HG03025 (cell line): ENCODE results near the gene MPND.

ENCODE experiments used
- ATAC-seq: cut with Tn5 transposase; IDR thresholded peaks from one replicate; pipeline ENCODE4 v1.9.1; 2021; ENCODE audit warnings: mild to moderate bottlenecking, moderate library complexity; ENCODE audit not compliant: unreplicated experiment, low FRiP score

The MPND gene

DNA sequence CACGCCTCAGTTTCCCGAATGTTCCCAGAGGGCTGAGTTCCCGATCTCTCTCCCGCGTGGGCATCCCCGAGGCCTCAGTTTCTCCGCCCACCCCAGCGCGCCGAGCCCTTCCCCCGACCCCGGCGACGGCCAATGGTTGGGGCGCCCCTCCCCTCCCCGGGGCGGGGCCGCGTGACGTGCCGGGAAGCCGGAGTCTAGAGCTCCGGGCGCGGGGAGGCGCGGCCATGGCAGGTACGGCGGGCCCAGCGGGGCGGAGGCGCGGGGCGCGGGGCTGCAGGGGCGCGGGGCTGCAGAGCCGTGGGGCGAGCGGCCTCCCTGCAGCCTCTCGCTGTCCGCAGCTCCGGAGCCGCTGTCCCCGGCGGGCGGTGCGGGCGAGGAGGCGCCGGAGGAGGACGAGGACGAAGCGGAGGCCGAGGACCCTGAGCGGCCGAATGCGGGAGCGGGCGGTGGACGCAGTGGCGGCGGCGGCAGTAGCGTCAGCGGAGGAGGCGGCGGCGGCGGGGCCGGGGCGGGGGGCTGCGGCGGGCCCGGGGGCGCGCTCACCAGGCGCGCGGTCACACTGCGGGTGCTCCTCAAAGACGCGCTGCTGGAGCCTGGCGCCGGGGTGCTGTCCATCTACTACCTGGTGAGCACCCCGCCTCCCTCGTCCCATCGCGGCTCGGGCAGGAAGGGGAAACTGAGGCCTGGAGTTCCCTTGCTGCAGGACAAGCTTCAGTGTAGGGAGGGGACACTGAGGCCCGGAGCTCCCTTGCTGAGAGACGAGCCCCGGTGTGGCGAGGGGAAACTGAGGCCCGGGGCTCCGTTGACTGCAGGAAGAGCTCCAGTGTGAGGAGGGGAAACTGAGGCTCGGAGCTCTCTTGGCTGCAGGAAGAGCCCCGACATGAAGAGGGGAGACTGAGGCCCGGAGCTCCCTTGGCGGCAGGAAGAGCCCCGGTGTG, at the start of gene MPND:
Gene MPND, plus strand, starts transcription at position 193 of the 938 bp plus-strand sequence. Its CDS starts 32 bp downstream, at position 225.
- ATAC-seq = peak; percentile 52

DNA sequence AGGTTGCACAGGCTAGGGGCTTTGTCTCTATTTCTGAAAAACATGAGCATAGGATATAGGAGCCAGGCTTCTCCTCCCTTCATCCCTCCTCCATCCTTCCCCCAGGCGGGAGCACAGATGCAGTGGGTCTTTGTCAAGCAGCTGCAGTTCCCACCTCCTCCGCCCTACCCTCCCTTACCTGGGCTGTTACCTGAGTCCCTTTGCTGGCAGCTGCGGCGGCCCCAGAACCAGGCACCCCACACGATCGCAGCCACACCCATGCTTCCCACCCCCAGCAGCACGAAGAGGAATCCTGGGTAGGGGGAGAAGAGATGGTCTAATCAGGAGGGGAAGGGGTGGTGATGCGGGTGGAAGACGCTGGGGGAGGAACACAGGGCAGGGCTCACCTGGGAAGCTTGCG, 49.0 kb upstream of the MPND start:
- no peak for ATAC-seq

DNA sequence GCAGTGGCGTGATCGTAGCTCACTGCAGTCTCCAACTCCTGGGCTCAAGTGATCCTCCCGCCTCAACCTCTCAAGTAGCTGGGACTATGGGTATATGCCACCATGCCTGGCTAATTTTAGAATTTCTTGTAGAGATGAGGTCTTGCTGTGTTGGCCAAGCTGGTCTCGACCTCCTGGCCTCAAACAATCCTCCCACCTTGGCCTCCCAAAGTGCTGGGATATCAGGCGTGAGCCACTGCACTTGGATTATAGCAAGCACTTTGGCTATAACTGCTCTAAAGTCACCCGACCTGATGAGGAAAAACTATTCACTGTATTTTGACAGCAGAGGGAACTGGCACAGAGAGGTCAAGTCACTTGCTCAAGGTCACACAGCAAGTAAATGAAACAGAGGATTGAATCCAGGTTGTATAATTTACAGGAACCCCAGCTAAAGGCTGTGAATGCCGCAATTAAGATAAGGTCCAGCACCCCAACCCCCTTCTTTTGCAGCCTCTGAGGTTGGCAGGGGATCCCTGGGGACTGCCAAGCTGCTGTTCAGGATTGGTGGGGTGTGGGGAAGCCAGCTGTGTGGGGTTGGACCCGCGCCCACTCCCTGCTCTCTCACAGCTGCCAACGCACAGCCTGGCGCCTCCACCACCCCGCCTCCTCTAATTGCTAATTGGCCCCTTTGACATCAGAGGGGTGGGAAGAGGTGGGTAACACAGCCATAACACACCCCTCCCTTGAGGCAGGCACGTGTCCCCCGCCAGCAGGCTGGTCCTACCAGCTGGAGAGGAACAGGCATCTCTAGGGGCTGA, 47.2 kb upstream of the MPND start:
- ATAC-seq = no peak

GRCh38 chr19:4297901-4298809, 45.2 kb upstream of the MPND start:
- ATAC-seq = no peak

DNA sequence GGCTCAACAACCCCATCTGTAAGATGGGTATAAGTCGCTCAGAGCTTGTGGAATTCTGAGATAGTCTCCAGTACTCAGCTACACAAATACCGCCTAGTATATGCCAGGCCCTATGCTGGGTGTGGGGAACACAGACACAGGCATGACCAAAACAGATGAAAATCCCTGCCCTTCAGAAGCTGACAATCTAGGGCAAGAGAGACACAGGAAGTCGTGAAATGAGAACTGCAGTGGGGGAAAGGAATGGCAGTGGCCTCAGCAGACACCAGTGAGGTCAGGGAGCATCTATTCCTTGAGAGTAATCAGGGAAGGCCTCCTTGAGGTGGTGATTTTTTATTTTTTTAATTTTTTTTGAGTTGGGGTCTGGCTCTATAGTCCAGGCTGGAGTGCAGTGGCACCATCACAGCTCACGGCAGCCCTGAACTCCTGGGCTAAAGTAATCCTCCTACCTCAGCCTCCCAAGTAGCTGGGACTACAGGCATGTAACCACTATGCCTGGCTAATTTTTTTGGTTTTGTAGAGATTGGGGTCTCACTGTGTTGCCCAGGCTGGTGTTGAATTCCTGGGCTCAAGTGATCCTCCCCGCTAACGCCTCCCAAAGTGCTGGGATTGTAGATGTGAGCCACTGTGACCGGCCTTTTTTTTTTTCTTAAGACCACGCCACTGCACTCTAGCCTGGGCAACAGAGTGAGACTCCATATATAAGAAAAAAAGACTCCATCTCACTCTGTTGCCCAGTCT, 44.4 kb upstream of the MPND start:
- ATAC-seq = no peak

DNA sequence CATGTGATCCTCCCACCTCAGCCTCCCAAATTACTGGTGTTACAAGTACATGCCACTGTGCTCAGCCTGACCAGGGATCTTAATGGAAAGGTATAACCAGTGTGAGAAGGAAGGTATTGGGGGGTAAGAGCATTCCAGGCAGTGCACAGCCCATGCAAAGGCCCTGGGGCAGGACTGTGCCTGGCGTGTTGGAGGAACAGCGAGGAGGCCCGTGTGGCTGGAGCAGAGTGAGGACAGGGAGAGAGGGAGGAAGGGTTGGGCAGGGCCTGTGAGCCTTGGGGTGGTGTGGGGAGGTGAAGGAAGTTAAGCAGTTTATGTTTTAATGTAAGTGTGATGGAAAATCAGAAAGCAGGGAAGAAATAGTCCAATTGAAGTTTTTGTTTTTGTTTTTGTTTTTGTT, 42.8 kb upstream of the MPND start:
- ATAC-seq = no peak

DNA sequence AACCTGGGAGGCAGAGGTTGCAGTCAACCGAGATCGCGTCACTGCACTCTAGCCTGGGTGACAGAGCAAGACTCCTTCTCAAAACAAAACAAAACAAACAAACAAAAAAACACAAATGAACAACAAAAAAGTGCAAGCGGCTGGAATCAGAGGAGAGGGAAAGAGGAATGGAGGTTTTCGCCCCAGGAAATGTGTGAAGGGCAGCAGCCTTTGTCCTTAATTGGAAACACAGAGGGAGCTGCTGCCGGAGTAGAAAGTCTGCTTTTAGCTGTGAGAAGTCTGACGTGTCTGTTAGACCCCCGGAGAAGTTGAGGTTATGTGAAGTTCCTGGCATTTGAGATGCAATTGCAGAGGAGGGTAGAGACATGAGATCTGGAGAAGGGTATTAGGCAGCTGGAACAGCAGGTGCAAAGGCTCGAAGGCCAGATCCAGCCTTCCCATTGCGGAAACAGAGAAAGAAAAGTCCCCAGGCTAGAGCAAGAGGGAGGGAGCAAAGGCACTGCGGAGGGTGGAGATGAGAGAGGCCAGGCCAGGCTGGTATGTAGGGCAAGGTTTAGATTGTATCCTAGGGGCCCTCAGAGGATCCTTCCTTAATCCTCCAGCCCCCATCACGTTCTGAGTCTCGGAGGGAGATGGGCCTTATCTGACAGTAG, 41.6 kb upstream of the MPND start:
- ATAC-seq = no peak

DNA sequence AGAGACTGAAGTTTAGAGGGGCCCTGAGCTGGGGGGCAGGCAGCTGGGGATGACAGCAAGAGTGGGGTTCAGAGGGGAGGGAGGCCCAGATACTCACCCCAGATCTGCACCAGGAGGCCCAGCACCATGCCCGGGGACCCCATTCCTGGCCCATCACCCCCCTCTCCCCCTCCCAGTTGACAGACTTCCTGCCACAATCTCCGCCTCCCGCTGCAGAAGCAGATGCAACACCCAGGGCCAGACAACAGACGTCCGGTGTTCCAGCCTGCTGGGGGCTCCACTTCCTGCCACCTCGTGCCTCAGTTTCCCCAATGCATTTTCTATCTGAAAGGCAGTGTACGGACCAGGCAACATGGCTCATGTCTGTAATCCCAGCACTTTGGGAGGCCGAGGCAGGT, 41.1 kb upstream of the MPND start, which contains the start of gene TMIGD2:
Gene TMIGD2, minus strand, starts transcription at position 147 of the 398 bp plus-strand sequence. Its CDS starts 4 bp downstream, at position 143.
- no peak for ATAC-seq

DNA sequence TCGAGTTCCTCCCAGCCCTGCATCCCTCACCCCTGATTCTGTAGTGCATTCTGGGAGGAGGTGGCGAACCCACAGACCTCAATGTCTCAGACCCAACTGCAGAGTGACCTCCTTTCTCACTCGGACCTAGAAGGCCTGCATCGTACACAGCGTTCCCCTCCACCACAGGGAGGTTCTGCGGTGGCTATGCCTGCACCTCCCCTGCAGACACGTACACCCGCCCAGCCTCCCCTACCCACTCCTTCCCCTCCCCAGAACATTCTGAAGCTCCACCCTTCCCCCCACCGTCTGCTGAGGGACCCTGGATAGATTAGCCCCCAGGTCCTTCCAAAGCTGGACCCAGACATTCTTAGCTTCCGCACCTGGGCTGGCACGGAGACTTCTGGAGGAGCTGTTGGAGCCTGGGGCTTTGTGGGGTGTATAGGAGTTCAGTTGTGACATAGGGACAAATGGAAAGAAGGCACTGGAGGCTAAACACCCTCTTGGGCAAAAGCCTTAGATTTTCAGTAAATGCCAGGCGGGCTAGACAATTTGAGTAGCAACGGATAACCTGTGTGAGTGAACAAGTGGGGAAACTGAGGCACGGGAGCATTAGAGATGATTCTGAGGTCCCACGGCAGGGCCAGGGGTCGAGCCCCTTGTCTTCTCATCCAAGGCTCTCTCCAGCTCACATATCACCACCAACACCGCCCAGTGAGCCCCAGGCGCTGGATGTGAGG, 39.4 kb upstream of the MPND start:
- no peak for ATAC-seq

DNA sequence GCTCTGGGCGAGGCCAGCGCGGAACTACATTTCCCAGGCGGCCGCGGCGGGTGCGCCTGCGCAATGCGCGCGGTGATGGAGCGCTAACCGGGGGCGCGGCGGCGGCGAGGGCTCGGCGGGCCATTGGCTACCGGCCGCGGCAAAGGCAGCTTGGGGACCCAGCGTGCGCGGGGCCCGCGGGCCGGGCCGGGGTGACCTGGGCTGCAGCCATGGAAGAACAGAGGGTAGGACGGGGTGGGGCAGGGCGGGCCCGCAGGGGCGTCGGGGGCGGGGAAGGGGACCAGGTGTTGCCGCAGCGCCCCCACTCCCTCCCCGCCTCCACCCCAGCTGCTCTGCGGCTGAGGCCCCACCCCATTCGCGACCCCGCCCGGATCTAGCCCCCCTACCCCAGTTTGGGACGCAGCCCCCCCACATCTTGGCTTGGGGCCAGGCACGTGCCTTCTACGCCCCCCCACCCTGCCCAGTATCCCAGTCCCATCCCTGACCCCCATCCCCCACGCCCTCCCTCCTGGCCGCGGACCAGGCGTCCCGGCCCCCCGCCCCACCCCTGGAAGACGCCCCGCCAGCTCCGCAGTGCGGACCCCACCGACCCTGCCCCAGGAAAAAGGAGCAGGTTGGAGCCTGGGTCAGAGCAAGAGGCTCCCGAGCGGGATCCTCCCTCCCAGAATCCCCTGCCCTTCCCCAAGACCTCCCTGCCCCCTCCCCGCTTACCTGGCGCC, 38.7 kb upstream of the MPND start, which contains the start of gene FSD1:
Gene FSD1, plus strand, starts transcription at position 61 of the 719 bp plus-strand sequence. Its CDS starts 149 bp downstream, at position 210.
- no peak for ATAC-seq

DNA sequence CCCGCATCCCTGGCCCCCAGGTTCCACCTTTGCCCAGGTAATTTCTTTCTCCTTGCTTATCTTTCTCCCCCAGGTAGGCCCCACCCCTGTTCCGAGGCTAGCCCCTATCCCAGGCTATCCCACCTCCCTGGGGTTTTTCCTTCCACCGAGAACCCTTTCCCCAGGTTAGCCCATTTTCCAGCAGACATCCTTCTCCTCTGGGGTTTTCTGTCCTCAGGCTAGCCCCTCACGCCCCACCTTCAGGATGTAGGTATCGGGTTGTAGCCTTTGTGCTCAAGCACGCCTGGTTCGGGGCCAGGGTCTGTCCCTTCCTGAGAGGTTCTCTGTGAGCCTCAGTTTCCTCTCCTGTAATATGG, 38.1 kb upstream of the MPND start:
- no peak for ATAC-seq

DNA sequence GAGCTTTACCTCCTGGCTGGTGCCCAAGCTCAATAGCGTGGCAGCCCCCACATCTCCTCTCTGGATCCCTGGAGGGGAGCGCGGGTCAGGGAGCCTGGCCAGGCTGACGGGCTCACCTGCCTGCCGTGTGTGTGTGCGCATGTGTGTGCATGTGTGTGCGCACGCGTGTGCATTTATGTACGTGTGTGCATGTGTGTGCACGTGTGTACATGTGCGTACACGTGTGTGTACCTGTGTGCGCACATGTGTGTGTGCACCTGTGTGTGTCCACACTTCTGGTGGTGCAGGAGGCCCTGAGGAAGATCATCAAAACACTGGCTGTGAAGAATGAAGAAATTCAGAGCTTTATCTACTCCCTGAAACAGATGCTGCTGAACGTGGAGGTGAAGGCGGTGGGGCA, 37.7 kb upstream of the MPND start:
- no peak for ATAC-seq

- no peak for ATAC-seq
Measured at GRCh38 chr19:4310247-4311121, 32.9 kb upstream of the MPND start.

- ATAC-seq = no peak
Measured at GRCh38 chr19:4313847-4314490, 29.4 kb upstream of the MPND start.

DNA sequence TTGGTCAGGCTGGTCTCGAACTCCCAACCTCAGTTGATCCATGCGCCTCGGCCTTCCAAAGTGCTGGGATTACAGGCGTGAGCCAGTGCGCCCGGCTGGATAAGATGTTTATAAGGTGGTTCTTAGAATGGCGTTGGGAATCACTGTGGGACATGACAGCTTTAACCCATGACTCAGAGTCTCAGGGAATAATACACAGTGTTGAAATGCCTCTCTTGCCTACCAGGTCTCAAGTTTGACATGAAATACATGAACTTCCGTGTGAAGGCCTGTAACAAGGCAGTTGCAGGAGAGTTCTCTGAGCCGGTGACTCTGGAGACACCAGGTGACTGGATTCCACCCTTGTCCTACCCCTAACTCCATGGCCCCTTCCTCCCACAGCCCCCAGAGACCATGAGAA, 26.4 kb upstream of the MPND start:
- no peak for ATAC-seq

- ATAC-seq = no peak
Measured at GRCh38 chr19:4318460-4318859, 24.9 kb upstream of the MPND start.
